OCI-M2 (cell line): ENCODE results near the gene KCTD11.

ENCODE experiments used
- DNase-seq: peaks from one replicate; lab custom pipeline; 2025; ENCODE audit not compliant: unreplicated experiment; lab: John Stamatoyannopoulos, UW

Gene KCTD11

DNA sequence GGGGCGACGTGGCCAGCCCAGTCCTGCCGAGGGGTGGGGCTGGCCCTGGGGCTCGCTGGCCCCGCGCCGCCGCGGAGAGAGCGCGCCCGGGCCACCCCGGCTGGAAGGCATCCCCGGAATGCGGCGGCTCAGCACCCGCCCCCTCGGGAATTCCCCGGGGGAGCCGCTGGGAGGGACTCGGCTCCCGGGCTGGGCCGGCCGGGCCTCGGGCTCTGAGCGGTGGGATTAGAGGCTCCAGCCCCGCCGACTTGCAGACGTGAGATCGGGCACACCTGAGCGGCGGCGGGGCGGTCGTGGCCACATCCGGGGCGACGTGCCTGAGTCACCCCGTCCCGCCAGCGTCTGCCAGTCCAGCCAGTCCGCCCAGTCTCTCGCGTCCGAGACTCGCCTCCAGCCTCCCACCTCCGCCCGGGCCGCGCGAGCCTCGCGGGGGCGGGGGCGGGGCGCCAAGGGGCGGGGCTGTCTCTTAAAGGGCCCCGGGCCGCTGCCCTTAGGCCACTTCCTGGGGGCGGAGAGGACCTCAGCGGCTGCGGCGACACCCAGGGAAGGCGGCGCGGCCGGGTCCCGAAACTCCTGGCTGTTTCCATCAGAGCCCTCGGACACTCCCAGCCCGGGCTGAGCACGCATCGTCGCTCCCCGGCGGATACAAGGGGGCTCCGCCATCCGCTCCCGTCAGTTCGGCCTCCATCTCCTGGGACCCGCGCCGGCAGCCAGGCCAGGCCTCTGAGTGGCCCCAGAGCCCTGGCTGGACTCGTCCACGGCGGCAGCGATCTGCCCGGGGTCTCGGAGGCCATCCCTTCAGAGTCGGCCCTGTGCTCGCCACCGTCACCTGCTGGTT lies at the start of gene KCTD11:
TSS of gene KCTD11 (plus strand) at position 498 of the 838 bp plus-strand sequence.
- peak; percentile 18 for DNase-seq

DNA sequence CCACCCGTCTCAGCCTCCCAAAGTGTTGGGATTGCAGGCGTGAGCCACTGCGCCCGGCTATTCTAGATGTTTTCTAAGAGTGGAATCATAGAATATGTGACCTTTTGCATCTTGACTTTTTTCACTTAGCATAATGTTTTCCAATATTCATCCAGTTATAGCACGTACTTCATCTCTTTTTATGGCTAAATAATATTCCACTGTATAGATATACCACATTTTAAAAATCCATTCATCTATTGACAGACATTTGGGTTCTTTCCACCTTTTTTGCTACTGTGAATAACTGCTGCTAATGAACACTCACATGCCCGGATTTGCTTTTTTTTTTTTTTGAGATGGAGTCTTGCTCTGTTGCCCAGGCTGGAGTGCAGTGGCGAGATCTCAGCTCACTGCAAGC lies 47.8 kb upstream of the KCTD11 start:
- no peak for DNase-seq

DNA sequence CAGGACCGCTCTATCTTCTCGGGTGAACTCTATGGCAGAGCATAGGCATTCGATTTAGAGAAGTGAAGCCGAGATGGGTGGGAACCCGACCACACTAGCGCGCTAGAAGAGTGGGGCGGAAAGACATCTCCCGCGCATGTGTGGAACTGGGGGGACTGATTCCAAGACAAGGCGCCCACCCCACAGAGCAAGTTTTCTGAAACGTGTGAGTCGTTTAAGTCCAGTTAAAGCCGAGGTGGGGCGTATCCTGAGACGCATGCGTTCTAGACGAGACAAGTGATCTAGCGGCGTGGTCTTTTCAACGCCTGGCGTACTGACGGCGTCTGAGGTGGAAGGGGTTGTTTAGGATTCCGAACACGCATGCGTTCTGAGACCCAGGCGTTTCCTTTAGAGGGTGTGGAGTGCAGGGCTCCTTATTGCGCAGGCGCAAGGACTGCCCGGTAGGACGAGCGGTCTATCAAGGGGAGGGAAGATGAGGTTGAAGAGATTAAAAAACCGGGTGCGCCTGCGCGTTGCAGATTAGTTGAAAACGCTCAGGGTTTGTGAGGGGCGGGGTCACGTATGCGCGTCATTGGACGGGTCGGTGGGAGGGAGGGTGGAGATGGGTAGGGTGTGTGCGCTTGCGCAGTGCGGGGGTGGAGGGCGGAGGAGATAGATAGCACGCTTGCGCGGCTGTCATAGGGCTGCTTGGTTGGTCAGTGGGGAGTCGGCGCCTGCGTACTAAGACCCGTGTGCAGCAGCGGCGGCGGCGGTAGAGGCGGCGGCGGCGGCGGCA lies 44.9 kb upstream of the KCTD11 start, which contains the start of gene EIF5A:
TSS of gene EIF5A (plus strand) at position 718 of the 775 bp plus-strand sequence. CDS start 2,008 bp downstream, outside the sequence.
- peak; percentile 82 for DNase-seq

DNA sequence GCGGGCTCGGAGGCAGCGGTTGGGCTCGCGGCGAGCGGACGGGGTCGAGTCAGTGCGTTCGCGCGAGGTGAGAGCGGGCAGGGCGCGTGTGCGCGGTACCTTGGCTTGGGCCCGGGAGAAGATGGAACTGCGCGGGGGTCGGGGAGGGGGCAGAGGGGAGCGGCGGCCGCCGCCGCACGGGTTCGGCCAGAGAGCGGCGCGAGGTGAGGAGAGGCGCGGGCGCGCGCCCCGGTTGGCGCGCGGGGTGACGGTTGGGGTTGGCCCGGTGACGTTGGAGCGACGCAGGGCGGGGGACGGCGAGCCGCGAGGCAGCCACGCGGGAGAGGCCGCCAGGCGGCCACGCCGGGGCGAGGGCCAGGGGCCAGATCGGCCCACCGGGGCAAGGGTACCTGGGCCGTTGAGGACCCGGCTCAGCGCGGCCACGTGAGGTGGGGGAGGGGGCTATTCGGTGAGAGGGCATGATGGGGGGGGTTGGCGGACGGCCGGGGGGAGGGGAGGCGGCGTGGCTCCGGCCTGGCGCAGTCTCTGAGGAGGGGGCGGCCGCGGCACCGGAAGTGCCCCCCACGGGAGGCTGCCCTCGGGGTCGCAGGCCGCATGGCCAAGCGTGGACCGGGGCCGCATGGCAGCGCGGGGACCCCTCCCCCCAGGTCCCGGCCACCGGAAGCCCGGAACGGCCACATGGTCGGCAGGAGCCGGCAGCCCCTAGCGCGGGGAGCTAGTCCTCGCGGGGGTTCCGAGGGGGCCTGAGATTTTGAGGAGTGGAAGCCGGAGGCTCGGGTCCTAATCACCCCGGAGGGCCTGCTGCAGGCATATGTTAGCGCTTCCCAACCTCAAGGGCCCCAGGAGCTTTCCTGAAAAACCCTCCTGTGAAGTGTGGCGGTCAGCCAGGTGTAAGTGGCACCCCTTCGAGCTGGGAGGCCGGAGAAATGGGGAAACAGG lies 44.0 kb upstream of the KCTD11 start:
- no peak for DNase-seq

DNA sequence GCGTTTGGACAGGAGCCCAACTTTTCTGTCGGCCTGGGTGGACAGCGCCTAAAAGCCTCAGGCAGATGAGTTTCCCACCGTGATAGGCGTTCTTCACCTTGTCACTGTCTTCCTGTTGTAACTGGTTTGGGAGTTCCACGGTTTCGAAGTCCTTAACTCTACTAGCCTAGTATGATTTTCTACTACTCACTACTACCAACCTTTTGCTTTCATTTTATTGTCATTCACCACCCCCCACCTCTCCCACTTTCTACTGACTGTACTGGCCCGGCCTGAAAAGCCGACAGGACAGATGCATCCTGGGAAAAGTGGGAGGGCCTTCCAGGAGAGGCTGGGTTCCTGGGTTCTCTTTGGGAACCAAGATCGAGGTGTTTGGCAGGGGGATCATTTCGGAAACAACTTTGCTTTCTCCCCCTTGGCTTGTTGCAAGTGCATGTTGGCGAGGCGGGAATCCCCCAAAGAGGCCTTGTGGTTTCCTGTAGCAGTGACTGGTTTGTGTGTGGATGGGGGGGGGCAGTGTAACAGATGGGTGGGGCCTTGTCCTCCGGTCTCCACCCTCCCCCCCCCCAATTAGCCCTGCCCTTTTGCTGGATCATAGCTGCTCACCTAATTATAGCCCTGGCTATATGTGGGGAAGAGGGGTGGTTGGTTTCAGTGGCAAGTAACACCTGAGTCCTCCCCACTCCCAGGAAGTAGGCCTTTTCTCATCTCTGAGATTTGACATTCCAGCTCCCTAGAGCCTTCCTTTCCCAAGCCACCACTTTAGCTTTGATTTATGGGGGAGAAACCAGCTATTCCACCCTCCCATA lies 43.1 kb upstream of the KCTD11 start:
- DNase-seq = no peak

DNA sequence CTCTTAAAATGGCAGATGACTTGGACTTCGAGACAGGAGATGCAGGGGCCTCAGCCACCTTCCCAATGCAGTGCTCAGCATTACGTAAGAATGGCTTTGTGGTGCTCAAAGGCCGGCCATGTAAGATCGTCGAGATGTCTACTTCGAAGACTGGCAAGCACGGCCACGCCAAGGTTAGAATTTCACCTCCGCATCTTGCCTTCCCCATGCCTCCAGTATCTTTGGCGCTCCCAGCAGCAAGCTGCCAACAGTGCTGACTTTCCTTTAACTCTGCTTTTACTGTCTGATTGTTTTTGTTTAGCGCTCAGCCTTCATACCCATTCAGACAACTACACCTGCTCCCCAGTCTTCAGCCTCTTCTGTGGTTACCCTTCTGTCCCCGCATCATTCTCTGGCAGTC lies 42.3 kb upstream of the KCTD11 start:
- DNase-seq = no peak

DNA sequence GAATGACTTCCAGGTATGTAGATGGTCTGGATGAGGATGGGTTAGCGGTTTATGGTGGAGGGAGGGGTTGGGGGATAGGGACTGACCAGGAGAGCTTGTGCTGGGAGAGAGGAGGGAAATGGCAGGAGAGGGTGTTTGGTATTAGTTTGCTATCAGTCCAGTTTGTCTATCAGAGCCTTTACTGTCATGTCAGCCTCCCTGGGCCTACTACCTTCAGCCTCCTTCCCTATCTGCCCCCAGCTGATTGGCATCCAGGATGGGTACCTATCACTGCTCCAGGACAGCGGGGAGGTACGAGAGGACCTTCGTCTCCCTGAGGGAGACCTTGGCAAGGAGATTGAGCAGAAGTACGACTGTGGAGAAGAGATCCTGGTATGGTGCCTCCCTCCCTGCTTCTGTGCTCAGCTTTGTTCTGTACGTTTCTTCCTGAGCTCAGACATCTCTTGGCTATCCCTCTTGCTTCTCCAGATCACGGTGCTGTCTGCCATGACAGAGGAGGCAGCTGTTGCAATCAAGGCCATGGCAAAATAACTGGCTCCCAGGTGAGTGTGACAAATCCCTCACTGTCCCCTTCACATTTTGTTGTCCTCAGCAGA lies 40.8 kb upstream of the KCTD11 start:
- no peak for DNase-seq

DNA sequence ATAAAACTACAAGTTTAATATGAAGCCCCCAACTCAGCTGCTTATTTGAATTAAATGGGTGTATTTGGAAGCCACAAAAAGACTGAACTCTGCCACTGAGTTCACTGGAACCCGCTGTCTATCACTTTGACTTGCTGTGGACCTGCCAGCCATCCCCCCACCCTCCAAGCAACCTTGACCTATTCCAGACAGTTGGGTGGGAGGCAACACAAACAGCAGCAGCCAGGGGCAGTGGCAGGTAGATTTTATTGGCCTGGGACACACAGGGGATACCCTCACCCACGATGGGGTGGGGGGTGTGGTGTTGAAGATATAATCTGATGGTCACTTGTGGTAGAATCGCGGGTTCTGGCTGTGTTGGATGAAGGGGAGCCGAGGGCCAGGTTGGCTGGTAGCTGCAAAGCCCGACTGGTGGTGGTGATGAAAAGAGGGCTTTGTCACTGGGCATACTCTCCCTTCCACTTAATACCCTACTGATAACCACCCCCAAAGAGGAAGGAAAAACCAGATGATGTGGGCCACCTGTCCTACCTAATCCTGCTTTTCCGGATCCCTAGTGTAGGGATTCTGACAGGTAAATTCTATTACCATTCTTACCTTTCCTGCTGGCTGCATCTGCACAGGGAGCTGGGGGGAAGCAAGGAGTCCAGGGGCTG lies 39.4 kb upstream of the KCTD11 start:
- no peak for DNase-seq

DNA sequence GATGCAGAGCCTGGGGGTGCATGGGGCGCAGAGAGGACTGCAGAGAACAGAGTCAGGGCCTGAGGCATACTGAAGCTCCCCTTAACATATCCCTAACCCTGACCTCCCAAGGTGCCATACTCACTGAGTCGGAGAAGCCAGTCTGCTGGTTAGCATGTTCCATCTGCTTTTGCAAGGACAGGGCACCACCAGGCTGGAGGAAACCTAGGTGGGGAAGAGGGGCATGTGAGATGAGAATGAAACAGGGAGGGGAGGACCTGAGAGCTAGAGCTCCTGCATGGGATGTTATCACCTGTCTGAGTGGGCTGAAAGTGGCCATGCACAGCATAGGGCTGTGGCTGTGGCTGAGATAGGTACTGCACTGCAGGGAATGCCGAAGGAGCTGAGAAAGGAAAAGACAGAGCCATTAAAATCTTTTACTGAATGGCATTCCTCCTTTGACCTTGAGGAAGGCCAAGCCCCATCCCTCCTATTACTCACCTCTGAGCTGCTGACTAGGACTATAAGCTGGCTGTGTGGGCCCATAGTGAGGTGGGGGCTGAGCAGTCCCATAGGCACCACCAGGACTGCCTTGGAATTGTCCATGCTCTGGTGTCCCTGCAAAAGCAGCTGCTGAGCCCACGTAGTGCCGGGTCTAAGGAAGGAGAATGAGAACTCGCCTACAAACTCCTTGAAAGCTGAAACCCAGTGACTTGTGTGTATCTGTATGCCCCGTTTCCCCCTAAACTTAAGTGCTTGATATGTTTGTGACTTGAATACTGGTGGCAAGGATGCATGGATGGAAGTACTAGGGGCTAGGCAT lies 38.7 kb upstream of the KCTD11 start:
- DNase-seq = no peak

DNA sequence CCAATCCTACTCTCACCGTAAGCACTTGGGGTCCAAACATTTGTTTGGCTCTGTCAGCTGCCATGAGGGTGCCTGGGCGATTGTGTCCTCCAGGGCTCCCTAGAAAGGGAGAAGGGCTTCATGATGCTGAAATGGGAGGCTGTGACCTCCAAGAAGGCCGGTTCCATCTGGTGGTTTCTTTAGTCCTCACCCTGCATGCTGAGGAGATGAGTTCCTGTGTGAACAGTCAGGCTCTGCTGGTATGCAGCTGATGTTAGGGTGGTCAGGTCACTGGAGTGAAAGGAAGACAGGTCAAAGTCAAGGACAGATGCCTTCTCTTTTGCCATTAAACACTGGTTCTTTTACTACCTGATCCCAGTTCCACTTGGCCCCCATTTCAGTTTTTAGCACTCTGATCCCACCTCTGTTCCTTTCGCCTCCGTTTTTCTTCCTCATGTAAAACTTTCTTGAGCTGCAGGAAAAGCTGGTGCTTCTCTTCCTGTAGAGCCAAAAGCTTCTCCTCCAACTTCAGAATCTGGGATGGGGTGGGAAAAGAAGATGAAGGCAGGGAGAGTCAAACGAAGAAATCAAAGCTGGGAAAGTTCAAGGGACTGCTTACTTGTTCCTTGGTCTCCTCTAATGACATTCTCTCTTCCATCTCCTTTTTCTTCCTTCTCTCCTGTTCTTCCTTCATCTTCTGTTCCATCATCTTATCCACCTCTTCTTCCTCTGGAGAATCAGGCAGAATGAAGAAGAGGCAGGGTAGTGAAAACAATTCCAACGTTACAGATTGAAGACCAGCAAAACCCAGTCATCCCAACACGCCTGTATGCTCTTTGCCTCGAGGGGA lies 37.9 kb upstream of the KCTD11 start:
- no peak for DNase-seq

DNA sequence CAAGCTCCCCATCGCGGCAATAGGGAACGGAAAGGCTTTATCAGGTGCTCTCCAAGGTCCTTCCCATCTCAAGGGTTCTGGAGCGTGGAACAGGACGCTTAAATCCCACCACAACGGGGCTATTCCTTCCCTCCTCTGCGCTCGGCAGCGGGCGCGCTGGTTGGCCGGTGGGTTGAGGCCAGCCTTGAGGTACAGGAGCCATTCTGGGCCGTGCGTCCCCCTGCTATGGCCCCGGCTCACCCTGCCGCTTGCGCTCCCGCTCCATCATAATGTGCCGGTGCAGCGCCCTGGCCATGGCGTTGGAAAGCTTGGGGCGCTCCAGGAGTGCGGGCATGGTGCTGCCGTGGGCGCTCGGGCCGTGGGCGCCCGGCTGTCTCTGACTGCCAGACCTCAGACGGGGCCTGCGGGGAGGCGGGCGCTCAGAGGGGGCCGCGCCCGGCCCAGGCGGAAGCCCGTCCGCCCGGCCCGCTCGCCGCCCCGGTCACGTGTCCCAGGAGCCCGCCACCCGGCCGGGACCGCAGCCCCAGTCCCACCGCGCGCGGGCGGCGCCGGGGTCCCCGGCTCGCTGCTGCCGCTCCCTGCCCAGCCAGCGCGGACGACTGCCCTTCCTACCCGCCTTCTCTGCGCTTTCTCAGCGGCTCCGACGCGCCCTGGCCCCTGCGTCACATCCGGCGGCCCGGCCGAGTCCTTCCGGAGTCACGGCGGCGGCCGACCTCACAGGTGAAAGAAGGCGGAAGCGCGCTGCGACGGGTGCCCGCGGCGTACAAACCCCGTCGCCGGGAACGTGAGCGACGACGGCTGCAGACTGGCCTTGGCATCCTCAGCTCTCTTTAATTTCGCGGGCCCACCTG lies 37.0 kb upstream of the KCTD11 start, which contains the start of gene GPS2:
TSS of gene GPS2 (minus strand) at position 642 of the 851 bp plus-strand sequence. CDS start at position 334, 308 bp downstream.
- DNase-seq = no peak

DNA sequence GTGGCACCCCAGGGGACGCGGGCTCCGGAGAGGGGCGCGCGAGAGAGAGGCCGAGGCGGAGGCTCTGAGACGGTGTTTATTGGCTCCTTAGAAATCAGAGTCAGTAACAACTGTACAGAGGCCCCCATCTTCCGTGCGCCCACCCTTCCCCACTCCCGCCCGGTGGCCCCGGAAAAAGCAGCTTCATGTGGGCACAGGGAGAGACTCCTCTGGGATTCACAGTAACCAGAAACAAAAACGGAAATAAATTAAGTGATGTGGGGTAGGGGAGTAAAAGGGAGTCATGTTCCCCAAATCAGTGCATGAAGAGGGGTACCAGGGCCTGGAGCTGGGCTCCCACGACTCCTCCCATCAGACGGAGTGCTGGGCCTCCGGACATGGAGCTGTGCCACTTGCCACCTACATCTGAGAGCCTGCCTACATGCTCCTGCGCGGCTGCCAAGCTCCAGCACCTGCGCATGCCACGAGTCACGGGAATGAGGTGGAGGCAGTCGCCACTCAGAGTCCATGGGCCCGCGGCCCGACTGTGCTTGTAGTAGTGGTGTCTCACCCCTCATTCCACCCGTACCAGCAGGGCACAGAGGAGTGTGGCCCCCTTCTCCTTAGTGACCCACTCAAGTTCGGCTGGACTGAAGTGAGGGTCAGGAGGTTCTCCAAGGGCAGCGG lies 36.3 kb upstream of the KCTD11 start:
- no peak for DNase-seq

DNA sequence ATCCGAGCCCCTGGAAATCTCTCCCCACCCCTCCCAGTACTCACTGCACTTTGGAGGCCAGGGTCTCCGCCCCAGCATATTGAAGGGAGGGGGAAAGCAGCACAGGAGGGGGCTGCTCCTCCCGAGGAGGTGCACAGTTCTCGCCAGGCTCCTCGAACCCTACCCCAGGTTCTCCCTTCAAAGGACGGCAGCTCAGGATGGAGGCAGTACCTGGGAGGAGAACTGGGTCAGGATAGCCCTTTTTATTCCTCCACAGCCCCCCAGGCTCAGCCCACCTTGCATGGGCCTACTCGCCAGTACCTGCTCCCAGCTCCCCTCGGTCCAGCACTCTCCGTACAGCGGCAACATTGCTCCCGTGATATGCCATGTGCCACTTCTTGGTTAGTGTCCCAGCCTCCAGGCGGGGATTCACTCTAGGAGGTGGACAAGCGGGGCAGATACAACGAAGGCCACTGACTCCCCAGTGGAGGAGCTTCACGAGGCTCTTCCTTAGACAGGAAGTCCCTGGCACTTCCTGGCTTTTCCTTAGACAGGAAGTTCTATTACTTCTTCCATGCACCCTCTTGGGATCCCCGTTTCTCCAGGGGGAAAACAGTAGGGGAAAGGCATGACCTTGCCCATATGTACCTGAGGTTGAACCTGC lies 34.7 kb upstream of the KCTD11 start:
- no peak for DNase-seq

DNA sequence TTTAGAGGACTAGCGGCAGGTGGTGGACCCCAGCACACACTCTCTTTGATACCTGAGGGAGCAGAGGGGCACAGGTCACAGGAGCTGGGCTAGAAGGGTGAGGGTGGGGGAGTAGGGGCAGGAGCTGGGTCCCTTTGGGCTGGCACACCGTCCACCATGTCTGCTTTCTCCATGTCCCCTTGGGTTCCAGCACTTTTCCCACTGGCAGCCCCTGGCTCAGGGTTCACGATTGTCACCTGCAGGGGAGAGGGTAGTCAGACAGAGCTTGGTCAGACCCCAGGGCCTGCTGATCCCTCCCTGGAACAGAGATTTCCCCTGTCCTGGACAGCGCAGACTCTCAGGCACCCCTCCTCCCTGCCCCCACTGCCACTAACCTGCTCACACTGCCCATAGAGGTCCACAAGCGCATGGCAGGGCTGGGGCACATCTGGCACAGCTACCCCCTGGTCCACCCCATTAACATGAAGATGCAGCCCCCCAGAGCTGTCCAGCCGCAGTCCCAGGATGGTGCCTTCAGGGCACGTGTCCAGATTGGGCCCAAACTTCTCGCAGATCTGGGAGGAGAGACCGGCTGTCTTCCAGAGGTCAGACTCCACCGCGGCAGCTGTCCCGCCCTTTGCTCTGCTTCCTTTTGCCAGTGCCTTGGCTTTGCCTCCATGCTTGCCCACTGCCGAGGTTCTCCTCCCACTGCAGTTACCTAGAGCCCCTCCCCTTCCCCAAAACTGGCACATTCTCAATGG lies 33.7 kb upstream of the KCTD11 start:
- no peak for DNase-seq

DNA sequence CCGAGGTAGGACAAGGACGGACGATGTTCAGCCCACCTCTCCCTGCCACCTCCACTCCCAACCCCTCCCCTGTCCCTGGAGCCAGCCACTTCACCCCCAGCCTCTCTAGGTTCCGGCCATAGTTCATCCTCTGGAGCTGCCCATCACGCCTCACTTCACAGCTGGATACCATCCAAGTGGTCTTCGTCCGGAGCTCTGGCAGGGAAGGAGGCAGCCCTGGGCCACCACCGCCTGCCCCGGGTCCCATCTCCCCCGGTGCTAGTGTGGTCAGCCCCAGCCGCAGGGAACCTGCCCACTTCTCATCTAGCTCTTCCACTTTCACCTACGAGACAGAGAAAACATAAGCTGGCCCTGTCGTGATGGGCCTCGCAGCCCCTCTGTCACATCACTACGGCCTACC lies 30.5 kb upstream of the KCTD11 start:
- DNase-seq = no peak
